ENCODE results near the gene SSBP4. TPM values are rescaled to one million over a fixed set of nuclear protein-coding genes. Genes with fewer than 3 reads are reported as not detected.
A peak's percentile ranks its signal among the peaks of the same experiment; 100 is the strongest.

SSBP4 gene
- total and polyA plus RNA-seq, 3 experiments from 2014 or later: 108 to 131 (median 111) TPM

DNA sequence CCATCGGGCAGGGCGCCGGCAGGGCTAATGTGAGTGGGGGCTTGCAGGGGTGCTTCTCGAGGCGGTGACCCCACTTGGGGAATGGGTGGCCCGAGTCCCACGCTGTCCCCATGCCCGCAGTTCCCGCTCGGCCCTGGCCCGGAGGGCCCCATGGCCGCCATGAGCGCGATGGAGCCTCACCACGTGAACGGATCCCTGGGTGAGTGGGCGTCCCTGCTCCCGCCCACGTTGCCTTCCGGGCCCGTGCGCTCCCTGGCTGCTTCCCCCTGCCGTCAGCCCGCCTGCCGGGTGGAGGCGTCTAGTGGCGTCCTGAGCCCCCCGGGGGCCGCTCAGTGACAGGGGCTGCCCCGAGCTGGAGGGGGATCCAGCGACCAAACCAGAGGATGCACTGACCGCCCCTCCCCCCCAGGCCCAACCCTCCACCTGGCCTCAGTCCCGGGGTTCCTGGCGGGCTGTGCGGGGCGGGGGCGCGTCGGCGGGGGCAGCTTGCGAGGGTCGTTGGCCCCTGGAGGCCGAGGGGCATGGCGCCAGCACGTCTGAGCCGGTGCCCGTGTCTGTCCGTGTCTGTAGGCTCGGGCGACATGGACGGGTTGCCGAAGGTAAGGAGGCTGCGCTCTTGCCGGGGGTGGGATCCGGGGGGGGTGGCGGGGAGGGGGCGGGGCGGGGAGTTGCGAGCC is 14.0 kb downstream of the SSBP4 start:
- peaks cover 34% of the 10 kb centered on the region for H3K4me1 ChIP-seq (ENCODE audit: insufficient read depth, low read length)

DNA sequence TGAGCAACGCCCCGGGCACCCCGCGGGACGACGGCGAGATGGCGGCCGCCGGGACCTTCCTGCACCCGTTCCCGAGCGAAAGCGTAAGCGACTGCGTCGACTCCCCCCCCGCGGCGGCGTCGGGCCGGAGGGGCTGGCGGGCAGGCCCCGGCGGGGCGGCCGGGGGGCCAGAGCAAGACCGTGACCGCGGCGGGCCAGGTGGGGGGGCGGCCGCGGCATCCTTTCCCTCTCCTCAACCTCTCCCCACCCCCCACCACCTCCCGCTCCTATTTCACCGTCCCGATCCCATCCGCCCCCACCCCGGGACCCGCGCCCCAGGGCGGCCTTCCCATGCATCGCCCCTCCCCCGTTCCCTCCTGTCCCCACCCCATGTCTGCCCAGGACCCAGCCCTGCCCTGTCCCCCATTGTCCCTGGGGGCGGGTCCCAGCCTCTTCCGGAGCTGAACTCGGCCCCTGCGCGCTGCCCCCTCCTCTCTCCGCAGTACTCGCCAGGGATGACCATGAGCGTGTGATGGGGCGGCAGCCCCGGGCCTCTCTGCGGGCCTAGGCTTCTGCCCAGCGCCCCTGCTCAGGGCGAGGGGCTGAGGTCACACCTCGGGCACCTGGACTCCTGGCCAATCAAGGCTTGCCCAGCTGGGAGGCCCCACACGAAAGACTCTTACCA is 14.7 kb downstream of the SSBP4 start:
- Mint-ChIP-seq H3K9me3 (no peaks in the 10 kb centered on the region), H3K36me3 (peaks cover 0 to 14% (median 0%) of the 10 kb centered on the region in 3 donors), H3K4me1 (peaks cover 9 to 46% (median 16%) of the 10 kb centered on the region in 3 donors), H3K27me3 (no peaks in the 10 kb centered on the region), H3K27ac (peak overlapping the region in 3 of 8 donors; percentile 38 to 81 (median 45)), H3K4me3 (peak overlapping the region in 5 of 7 donors; percentile 23 to 51 (median 44))
- H3K36me3 ChIP-seq (ENCODE audit: insufficient read depth, low read length): no peaks in the 10 kb centered on the region
- H3K9me3 ChIP-seq (ENCODE audit: low read length): no peaks in the 10 kb centered on the region
- no peak overlapping the region for H3K27ac ChIP-seq (ENCODE audit: low read depth, low read length)
- H3K27me3 ChIP-seq (ENCODE audit: insufficient read depth, low read length, poor library complexity, severe bottlenecking): no peaks in the 10 kb centered on the region
- peaks cover 27% of the 10 kb centered on the region for H3K4me1 ChIP-seq (ENCODE audit: insufficient read depth, low read length)
- DNase-seq: no peak
- H3K4me3 ChIP-seq (ENCODE audit: low read length): no peak overlapping the region
- ChIA-PET CTCF (interaction anchor here (1.6 to 3.5 kb wide), 2 partner anchors 15 to 86 kb away, joined by 4 to 12 read pairs; partner anchors contain the start of gene SSBP4), POLR2A (interaction anchor here (4.6 kb wide), 1 partner anchor 12 kb away, joined by 42 read pairs; the partner anchor contains the start of gene SSBP4)

More for the DNA sequence above, 14.0 kb downstream of the SSBP4 start:
- Histone ChIP-seq H3K36me3 (ENCODE audit: insufficient read depth, low read length) (no peaks in the 10 kb centered on the region), H3K27me3 (ENCODE audit: insufficient read depth, low read length, poor library complexity, severe bottlenecking) (no peaks in the 10 kb centered on the region), H3K4me3 (ENCODE audit: low read length) (peak overlapping the region; percentile 47), H3K27ac (ENCODE audit: low read depth, low read length) (peak overlapping the region; percentile 24), H3K9me3 (ENCODE audit: low read length) (no peaks in the 10 kb centered on the region)
- peaks cover 0 to 15% (median 0%) of the 10 kb centered on the region in 3 donors for H3K36me3 Mint-ChIP-seq
- H3K9me3 Mint-ChIP-seq: no peaks in the 10 kb centered on the region
- peak overlapping the region in 6 of 7 donors; percentile 41 to 51 (median 46) for H3K4me3 Mint-ChIP-seq
- ChIA-PET CTCF (interaction anchor here (1.6 kb wide), 1 partner anchor 87 kb away, joined by 4 read pairs; no protein-coding TSS in a partner anchor), POLR2A (interaction anchor here (4.6 kb wide), 1 partner anchor 12 kb away, joined by 42 read pairs; the partner anchor contains the start of gene SSBP4)
- H3K27me3 Mint-ChIP-seq: no peaks in the 10 kb centered on the region
- DNase-seq: peak in 3 of 5 donors; percentile 34 to 67 (median 62)
- peaks cover 9 to 52% (median 16%) of the 10 kb centered on the region in 3 donors for H3K4me1 Mint-ChIP-seq
- H3K27ac Mint-ChIP-seq: peak overlapping the region in 3 of 8 donors; percentile 29 to 90 (median 75)

DNA sequence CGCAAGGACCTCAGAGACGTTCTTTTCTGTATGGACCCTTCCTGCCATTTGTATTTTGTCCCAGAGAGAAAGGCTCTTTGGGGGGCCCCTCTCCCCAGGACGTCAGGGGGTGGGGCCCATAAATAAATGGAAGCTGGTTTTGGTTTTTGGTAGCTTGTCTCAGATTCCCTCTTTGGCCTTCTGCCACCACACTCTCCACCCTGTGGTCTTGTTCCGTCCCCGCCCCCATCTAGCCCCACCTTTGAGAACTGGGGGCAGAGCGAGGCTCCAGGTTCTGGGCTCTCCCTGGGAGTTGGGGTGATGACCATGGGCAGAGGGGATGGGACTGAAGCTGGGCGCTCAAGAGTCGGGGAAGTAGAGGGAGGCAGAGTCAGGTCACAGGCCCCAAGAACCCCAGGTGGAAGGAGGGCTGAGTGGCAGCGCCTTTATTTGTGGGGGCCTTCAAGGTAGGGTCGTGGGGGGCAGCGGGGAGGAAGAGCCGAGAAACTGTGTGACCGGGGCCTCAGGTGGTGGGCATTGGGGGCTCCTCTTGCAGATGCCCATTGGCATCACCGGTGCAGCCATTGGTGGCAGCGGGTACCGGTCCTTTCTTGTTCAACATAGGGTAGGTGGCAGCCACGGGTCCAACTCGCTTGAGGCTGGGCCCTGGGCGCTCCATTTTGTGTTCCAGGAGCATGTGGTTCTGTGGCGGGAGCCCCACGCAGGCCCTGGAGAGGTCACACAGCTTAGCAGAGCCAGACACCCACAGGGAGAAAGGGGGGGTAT is 15.4 kb downstream of the SSBP4 start:
- Histone ChIP-seq H3K27ac (ENCODE audit: low read depth, low read length) (no peak overlapping the region), H3K36me3 (ENCODE audit: insufficient read depth, low read length) (no peaks in the 10 kb centered on the region), H3K4me1 (ENCODE audit: insufficient read depth, low read length) (peaks cover 28% of the 10 kb centered on the region), H3K4me3 (ENCODE audit: low read length) (no peak overlapping the region), H3K9me3 (ENCODE audit: low read length) (no peaks in the 10 kb centered on the region), H3K27me3 (ENCODE audit: insufficient read depth, low read length, poor library complexity, severe bottlenecking) (no peaks in the 10 kb centered on the region)
- ChIA-PET POLR2A (interaction anchor here (4.6 kb wide), 1 partner anchor 13 kb away, joined by 42 read pairs; the partner anchor contains the start of gene SSBP4), CTCF (interaction anchor here (0.9 to 3.5 kb wide), 4 partner anchors 16 to 86 kb away, joined by 3 to 12 read pairs (median 4); partner anchors contain the start of gene SSBP4)
- no peak for DNase-seq
- Mint-ChIP-seq H3K9me3 (no peaks in the 10 kb centered on the region), H3K4me1 (peaks cover 9 to 51% (median 16%) of the 10 kb centered on the region in 3 donors), H3K27ac (peak overlapping the region in 6 of 8 donors; percentile 26 to 81 (median 42)), H3K36me3 (peaks cover 0 to 14% (median 0%) of the 10 kb centered on the region in 3 donors), H3K27me3 (no peaks in the 10 kb centered on the region), H3K4me3 (peak overlapping the region; percentile 40 to 66 (median 51))

DNA sequence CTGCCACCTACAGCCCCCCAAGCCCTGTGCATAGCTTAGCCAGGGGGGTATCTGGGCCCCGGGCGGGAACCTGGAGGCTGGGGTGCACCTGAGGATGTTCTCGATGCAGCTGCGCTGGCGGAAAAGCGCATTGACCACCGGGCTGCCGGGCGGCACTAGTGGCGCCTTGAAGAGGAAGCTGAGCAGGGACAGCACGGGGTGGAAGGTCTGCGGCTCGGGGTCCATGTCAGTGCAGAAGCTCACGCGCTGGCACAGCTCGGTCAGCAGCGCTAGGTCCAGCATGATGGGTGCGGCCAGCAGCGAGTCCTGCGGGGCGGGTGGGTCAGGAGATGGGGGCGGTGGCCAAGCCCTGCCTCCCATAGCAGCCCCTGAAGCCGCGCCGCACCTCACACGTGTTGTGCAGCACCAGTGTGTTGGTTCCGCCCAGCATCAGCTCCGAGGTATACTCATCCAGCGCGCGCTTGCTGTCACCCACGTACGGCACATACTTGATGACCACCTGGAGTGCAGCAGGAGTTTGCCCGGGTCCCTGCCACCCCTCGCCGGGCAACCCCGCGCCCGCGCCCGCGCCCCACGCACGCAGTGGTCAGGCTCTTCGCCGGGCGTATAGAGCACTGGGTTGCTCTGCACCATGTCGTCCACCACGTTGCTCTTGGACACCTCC is 16.1 kb downstream of the SSBP4 start:
- peaks cover 0 to 14% (median 0%) of the 10 kb centered on the region in 3 donors for H3K36me3 Mint-ChIP-seq
- peak overlapping the region in 2 of 8 donors; percentile 47 to 81 for H3K27ac Mint-ChIP-seq
- H3K9me3 Mint-ChIP-seq: no peaks in the 10 kb centered on the region
- peaks cover 5 to 48% (median 14%) of the 10 kb centered on the region in 3 donors for H3K4me1 Mint-ChIP-seq
- H3K4me1 ChIP-seq (ENCODE audit: insufficient read depth, low read length): peaks cover 21% of the 10 kb centered on the region
- no peaks in the 10 kb centered on the region for H3K27me3 ChIP-seq (ENCODE audit: insufficient read depth, low read length, poor library complexity, severe bottlenecking)
- no peak overlapping the region for H3K4me3 ChIP-seq (ENCODE audit: low read length)
- H3K4me3 Mint-ChIP-seq: peak overlapping the region in 5 of 7 donors; percentile 44 to 68 (median 49)
- ChIA-PET CTCF (interaction anchor here (0.9 to 3.5 kb wide), 5 partner anchors 10 to 85 kb away, joined by 3 to 12 read pairs (median 4); partner anchors contain the start of gene SSBP4), POLR2A (interaction anchor here (4.6 kb wide), 1 partner anchor 14 kb away, joined by 42 read pairs; the partner anchor contains the start of gene SSBP4)
- H3K36me3 ChIP-seq (ENCODE audit: insufficient read depth, low read length): no peaks in the 10 kb centered on the region
- H3K27ac ChIP-seq (ENCODE audit: low read depth, low read length): no peak overlapping the region
- no peaks in the 10 kb centered on the region for H3K9me3 ChIP-seq (ENCODE audit: low read length)
- peak in 1 of 5 donors; percentile 52 for DNase-seq
- peaks cover 0 to 3% of the 10 kb centered on the region in 2 donors for H3K27me3 Mint-ChIP-seq

DNA sequence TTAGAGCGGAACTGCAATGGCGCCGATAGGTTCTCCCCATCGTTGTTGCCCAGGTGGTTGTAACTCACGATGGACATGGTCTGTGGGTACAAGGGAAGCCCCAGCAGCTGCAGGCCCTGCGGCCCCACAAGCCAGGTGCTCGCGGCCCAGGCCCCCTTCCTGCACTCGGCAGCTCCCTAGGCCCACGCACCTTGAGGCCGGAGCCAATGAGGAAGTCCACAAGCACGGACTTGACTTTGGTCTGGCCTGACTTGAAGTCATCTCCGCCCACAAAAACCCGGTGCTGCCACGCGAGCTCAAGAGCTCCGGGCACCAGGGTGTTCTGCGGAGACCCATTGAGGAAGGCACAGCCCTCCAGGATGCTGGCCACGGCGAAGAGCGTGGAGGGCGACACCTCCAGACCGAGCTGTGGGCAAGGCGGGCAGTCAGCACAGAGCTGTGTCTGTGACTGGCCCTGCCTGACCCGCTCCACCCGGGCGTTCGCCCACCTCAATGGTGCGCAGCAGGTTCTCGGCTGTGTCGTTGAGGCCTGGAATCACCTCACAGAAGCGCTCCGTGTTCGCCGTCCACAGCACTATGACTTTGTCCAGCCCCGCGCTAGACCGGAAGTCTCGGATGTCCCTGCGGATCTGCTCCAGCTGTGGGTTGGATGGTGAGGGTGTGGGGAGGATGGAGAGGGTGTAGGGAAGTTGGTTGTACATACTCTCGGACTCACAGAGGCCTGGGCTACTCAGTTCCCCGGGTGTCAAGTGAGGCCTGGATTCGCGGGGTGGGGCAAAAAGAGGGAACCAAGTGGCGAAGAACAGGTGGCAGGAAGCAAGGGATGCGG is 16.9 kb downstream of the SSBP4 start:
- no peaks in the 10 kb centered on the region for H3K9me3 Mint-ChIP-seq
- no peaks in the 10 kb centered on the region for H3K9me3 ChIP-seq (ENCODE audit: low read length)
- DNase-seq: no peak
- ChIA-PET POLR2A (interaction anchor here (4.6 kb wide), 1 partner anchor 15 kb away, joined by 42 read pairs; the partner anchor contains the start of gene SSBP4), CTCF (interaction anchor here (0.9 to 3.5 kb wide), 3 partner anchors 11 to 48 kb away, joined by 3 to 12 read pairs (median 4); partner anchors contain the start of gene SSBP4)
- peaks cover 14% of the 10 kb centered on the region for H3K4me1 ChIP-seq (ENCODE audit: insufficient read depth, low read length)
- no peaks in the 10 kb centered on the region for H3K27me3 ChIP-seq (ENCODE audit: insufficient read depth, low read length, poor library complexity, severe bottlenecking)
- no peak overlapping the region for H3K4me3 ChIP-seq (ENCODE audit: low read length)
- H3K4me1 Mint-ChIP-seq: peaks cover 13 to 53% (median 15%) of the 10 kb centered on the region in 3 donors
- peaks cover 0 to 14% (median 0%) of the 10 kb centered on the region in 3 donors for H3K36me3 Mint-ChIP-seq
- peak overlapping the region in 5 of 8 donors; percentile 17 to 81 (median 51) for H3K27ac Mint-ChIP-seq
- no peak overlapping the region for H3K27ac ChIP-seq (ENCODE audit: low read depth, low read length)
- peak overlapping the region; percentile 48 to 87 (median 67) for H3K4me3 Mint-ChIP-seq
- H3K36me3 ChIP-seq (ENCODE audit: insufficient read depth, low read length): no peaks in the 10 kb centered on the region
- H3K27me3 Mint-ChIP-seq: peaks cover 0 to 4% of the 10 kb centered on the region in 2 donors

DNA sequence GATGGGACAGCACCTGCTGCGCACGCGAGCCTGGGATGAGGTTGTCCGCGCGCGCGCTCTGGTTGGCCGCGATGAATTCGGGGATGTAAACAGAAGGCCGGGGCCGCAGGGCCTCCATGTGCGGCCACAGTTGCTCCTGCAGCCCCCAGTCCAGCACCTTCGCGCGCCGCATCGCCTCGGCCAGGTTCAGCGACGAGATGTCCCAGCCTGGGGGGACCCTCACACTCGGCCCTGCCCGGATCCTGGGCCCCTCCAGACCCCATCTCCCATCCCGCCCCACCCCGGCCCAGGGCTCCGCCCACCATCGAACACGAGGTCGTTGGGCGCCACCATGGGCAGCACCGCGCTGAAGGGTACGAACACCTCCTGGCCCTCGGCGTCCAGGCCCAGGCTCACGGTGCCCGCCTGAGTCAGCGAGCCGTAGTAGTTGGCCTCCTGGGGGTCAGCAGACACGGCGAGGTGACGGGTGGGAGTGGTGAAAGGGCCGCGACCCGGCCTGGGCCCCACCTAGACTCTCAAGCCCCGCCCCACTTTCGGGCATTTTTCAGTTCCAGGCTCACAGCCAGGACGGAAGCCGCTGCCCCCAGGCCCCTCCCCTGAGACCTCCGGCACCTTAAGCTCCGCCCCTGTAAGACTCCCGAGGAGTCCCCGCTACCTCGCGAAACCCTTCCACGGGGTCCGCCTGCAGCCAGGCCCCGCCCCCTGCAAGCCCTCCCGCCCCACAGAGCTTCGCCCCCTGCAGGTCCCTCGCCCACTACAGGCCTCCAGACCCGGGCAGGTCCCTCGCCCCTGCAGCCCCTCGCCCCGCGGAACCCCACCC is 17.7 kb downstream of the SSBP4 start:
- Histone ChIP-seq H3K27ac (ENCODE audit: low read depth, low read length) (no peak overlapping the region), H3K27me3 (ENCODE audit: insufficient read depth, low read length, poor library complexity, severe bottlenecking) (no peaks in the 10 kb centered on the region), H3K9me3 (ENCODE audit: low read length) (no peaks in the 10 kb centered on the region), H3K4me1 (ENCODE audit: insufficient read depth, low read length) (peaks cover 22% of the 10 kb centered on the region), H3K36me3 (ENCODE audit: insufficient read depth, low read length) (no peaks in the 10 kb centered on the region), H3K4me3 (ENCODE audit: low read length) (peak overlapping the region; percentile 37)
- peaks cover 0 to 14% (median 0%) of the 10 kb centered on the region in 3 donors for H3K36me3 Mint-ChIP-seq
- peak overlapping the region; percentile 78 to 95 (median 87) for H3K4me3 Mint-ChIP-seq
- peak; percentile 77 to 93 (median 84) for DNase-seq
- H3K27ac Mint-ChIP-seq: peak overlapping the region in 7 of 8 donors; percentile 43 to 88 (median 74)
- peaks cover 17 to 59% (median 19%) of the 10 kb centered on the region in 3 donors for H3K4me1 Mint-ChIP-seq
- peaks cover 0 to 6% of the 10 kb centered on the region in 2 donors for H3K27me3 Mint-ChIP-seq
- H3K9me3 Mint-ChIP-seq: no peaks in the 10 kb centered on the region
- ChIA-PET POLR2A (interaction anchor here (0.6 to 4.6 kb wide), 3 partner anchors 8 to 483 kb away, joined by 3 to 42 read pairs (median 4); partner anchors contain the start of genes COPE, DDX49 and SSBP4), CTCF (interaction anchor here (1.0 to 3.5 kb wide), 3 partner anchors 12 to 48 kb away, joined by 4 to 12 read pairs (median 5); partner anchors contain the start of gene SSBP4)

Data from CD8-positive, alpha-beta memory T cell (primary cell).